Glomerular endothelial cell (primary cell): Measurements from ENCODE around the gene TRAF6. TPM values are rescaled to one million over a fixed set of nuclear protein-coding genes. Genes with fewer than 3 reads are reported as not detected.

ENCODE experiments used
- DNase-seq: peaks from one replicate; pipeline ENCODE4 v3.0.0-alpha.2; 2011; ENCODE audit warnings: low read depth, low spot score; ENCODE audit errors: extremely low read depth
- total RNA-seq: library from RNA; depleted of rRNA; stranded (reverse); fragments of >200 nt; gene quantifications from 2 replicates; pipeline ENCODE4 v1.2.3, GENCODE V29; 2015

TRAF6 gene
- total RNA-seq, 1 donor from 2014 or later, result 16.2 TPM

GRCh38 chr11:36460220-36460619 lies 49.9 kb downstream of the TRAF6 start:
- DNase-seq, result no peak

GRCh38 chr11:36459046-36459445 lies 51.0 kb downstream of the TRAF6 start:
- DNase-seq, result no peak

GRCh38 chr11:36458129-36458915 lies 51.8 kb downstream of the TRAF6 start:
- no peak for DNase-seq

- DNase-seq, result no peak
These were observed 53.9 kb downstream of the TRAF6 start for GRCh38 chr11:36456156-36456555.

GRCh38 chr11:36455658-36456111 lies 54.4 kb downstream of the TRAF6 start:
- no peak for DNase-seq

GRCh38 chr11:36454941-36455631 lies 55.0 kb downstream of the TRAF6 start:
- no peak for DNase-seq

- DNase-seq, result no peak
These were observed 55.5 kb downstream of the TRAF6 start for GRCh38 chr11:36454551-36454940.

GRCh38 chr11:36453678-36454077 lies 56.4 kb downstream of the TRAF6 start:
- DNase-seq, result no peak

- DNase-seq, result no peak
These were observed 57.1 kb downstream of the TRAF6 start for GRCh38 chr11:36452961-36453360.

GRCh38 chr11:36452236-36452940 lies 57.7 kb downstream of the TRAF6 start:
- no peak for DNase-seq

GRCh38 chr11:36451681-36452080 lies 58.4 kb downstream of the TRAF6 start:
- no peak for DNase-seq

- no peak for DNase-seq
These were observed 59.0 kb downstream of the TRAF6 start for GRCh38 chr11:36451045-36451444.

- DNase-seq, result no peak
These were observed 59.9 kb downstream of the TRAF6 start for GRCh38 chr11:36450110-36450572.

- DNase-seq, result no peak
These were observed 60.4 kb downstream of the TRAF6 start for GRCh38 chr11:36449561-36450096.

GRCh38 chr11:36447947-36448346 lies 62.1 kb downstream of the TRAF6 start:
- DNase-seq, result no peak

GRCh38 chr11:36447514-36447913 lies 62.6 kb downstream of the TRAF6 start:
- no peak for DNase-seq

GRCh38 chr11:36446135-36446534 lies 63.9 kb downstream of the TRAF6 start:
- no peak for DNase-seq

GRCh38 chr11:36443661-36444060 lies 66.4 kb downstream of the TRAF6 start:
- no peak for DNase-seq

GRCh38 chr11:36441610-36442208 lies 68.4 kb downstream of the TRAF6 start:
- no peak for DNase-seq

GRCh38 chr11:36438126-36438525 lies 71.9 kb downstream of the TRAF6 start:
- no peak for DNase-seq

GRCh38 chr11:36437413-36437812 lies 72.7 kb downstream of the TRAF6 start:
- no peak for DNase-seq
